Measurements from ENCODE around the gene ZFP91. TPM values are rescaled to one million over a fixed set of nuclear protein-coding genes. Genes with fewer than 3 reads are reported as not detected.

Gene ZFP91
- polyA plus RNA-seq, 2 of the 4 experiments (the other 2 are of a cell fraction) = 48.5 to 66.9 TPM

GRCh38 chr11:58546841-58547240 is 32.0 kb upstream of the ZFP91 start:
- H3K4me1 ChIP-seq = no peaks in the 10 kb centered on the region
- H3K9me3 ChIP-seq = no peaks in the 10 kb centered on the region
- no peak overlapping the region for H3K4me3 ChIP-seq
- no peak for ATAC-seq
- no peak overlapping the region for H3K27ac ChIP-seq
- CTCF ChIA-PET = interaction anchor here (0.9 kb wide), 1 partner anchor 20 kb away, joined by 3 read pairs; no protein-coding TSS in a partner anchor
- FAIRE-seq = no peak
- TF ChIP-seq EP300 (IDR thresholded peaks at IDR 0.05) (no peak), ZFP36 (IDR thresholded peaks at IDR 0.05; ENCODE audit: borderline replicate concordance, partially characterized antibody) (no peak), RARB (CRISPR knock-in tag; IDR thresholded peaks at IDR 0.05) (no peak), CEBPB (IDR thresholded peaks at IDR 0.05) (no peak), POLR2AphosphoS2 (conservative IDR thresholded peaks at IDR 0.05; ENCODE audit: low read length) (no peak)
- H3K4me2 ChIP-seq = no peak overlapping the region
- WGBS (ENCODE audit: missing lambda C conversion rate) = 9% methylated on average over 1 of the region's 1 CpG
- POLR2A ChIA-PET = no interaction called here
- DNase-seq (ENCODE audit: low read depth in 1 of 2, low spot score in 1 of 2) = no peak

GRCh38 chr11:58549644-58550043 is 29.2 kb upstream of the ZFP91 start:
- no peak for FAIRE-seq
- POLR2A ChIA-PET = no interaction called here

GRCh38 chr11:58560842-58561241 is 18.0 kb upstream of the ZFP91 start:
- DNase-seq (ENCODE audit: low read depth in 1 of 2, low spot score in 1 of 2) (no peak), FAIRE-seq (no peak), ATAC-seq (no peak)
- H3K4me3 ChIP-seq = no peak overlapping the region
- TF ChIP-seq GATA3 (IDR thresholded peaks at IDR 0.05; ENCODE audit: borderline replicate concordance) (no peak), MAZ (IDR thresholded peaks at IDR 0.05; ENCODE audit: borderline replicate concordance, low read depth, low read length) (no peak), NFE2L2 (conservative IDR thresholded peaks at IDR 0.05; ENCODE audit: low read length) (no peak), CHD4 (IDR thresholded peaks at IDR 0.05; ENCODE audit: borderline replicate concordance) (no peak), CBX8 (IDR thresholded peaks at IDR 0.05) (no peak), HMGXB4 (CRISPR knock-in tag; IDR thresholded peaks at IDR 0.05; ENCODE audit: borderline replicate concordance) (no peak), JUN (IDR thresholded peaks at IDR 0.05) (no peak), HOXB13 (CRISPR knock-in tag; IDR thresholded peaks at IDR 0.05; ENCODE audit: low read depth) (no peak), CBX2 (IDR thresholded peaks at IDR 0.05; ENCODE audit: borderline replicate concordance, low read depth) (no peak), E2F6 (IDR thresholded peaks at IDR 0.05; ENCODE audit: borderline replicate concordance, low read depth) (no peak)
- H3K9me3 ChIP-seq = no peaks in the 10 kb centered on the region
- H3K4me1 ChIP-seq = peaks cover 26% of the 10 kb centered on the region
- CTCF ChIA-PET = interaction anchor here (0.9 to 1.7 kb wide), 2 partner anchors 37 to 686 kb away, joined by 3 to 6 read pairs; no protein-coding TSS in a partner anchor
- whole genome bisulfite sequencing (ENCODE audit: missing lambda C conversion rate) = 23% methylated on average over 2 of the region's 2 CpGs
- peak overlapping the region; percentile 76 for H3K4me2 ChIP-seq
- H3K27ac ChIP-seq = peak overlapping the region; percentile 63 to 66; a peak in 4 of 6 replicates
- POLR2A ChIA-PET = no interaction called here

More at GRCh38 chr11:58549644-58550043, 29.2 kb upstream of the ZFP91 start:
- WGBS (ENCODE audit: missing lambda C conversion rate) = 82% methylated on average over 7 of the region's 7 CpGs
- no peak overlapping the region for H3K4me3 ChIP-seq
- ATAC-seq (no peak), DNase-seq (ENCODE audit: low read depth in 1 of 2, low spot score in 1 of 2) (no peak)
- H3K9me3 ChIP-seq = no peaks in the 10 kb centered on the region
- H3K27ac ChIP-seq = no peak overlapping the region
- TF ChIP-seq EP300 (IDR thresholded peaks at IDR 0.05) (no peak), CEBPB (IDR thresholded peaks at IDR 0.05) (no peak)
- CTCF ChIA-PET = no interaction called here
- H3K4me1 ChIP-seq = no peaks in the 10 kb centered on the region
- H3K4me2 ChIP-seq = no peak overlapping the region

GRCh38 chr11:58561394-58562098 is 17.3 kb upstream of the ZFP91 start:
- Histone ChIP-seq H3K9me3 (no peaks in the 10 kb centered on the region), H3K4me3 (no peak overlapping the region), H3K27ac (peak overlapping the region; percentile 63 to 76), H3K4me1 (peaks cover 26% of the 10 kb centered on the region), H3K4me2 (peak overlapping the region; percentile 76)
- ChIA-PET CTCF (interaction anchor here (1.7 kb wide), 1 partner anchor 37 kb away, joined by 6 read pairs; no protein-coding TSS in a partner anchor), POLR2A (interaction anchor here (0.5 kb wide), 1 partner anchor 1107 kb away, joined by 3 read pairs; no protein-coding TSS in a partner anchor)
- ATAC-seq = peak; percentile 66 to 68
- FAIRE-seq = no peak
- 34% methylated on average over 2 of the region's 2 CpGs for WGBS (ENCODE audit: missing lambda C conversion rate)
- peak in 1 of 2 experiments; percentile 40 for DNase-seq (ENCODE audit: low read depth in 1 of 2, low spot score in 1 of 2)
- TF ChIP-seq TP53 (CRISPR knock-in tag; IDR thresholded peaks at IDR 0.05) (no peak), USF2 (IDR thresholded peaks at IDR 0.05) (no peak), CHD4 (IDR thresholded peaks at IDR 0.05; ENCODE audit: borderline replicate concordance) (no peak), RFX5 (IDR thresholded peaks at IDR 0.05) (no peak), CHD2 (IDR thresholded peaks at IDR 0.05; ENCODE audit: low read length, partially characterized antibody) (no peak), ZFP36 (IDR thresholded peaks at IDR 0.05; ENCODE audit: borderline replicate concordance, partially characterized antibody) (no peak), EP300 (IDR thresholded peaks at IDR 0.05) (no peak), KDM5A (IDR thresholded peaks at IDR 0.05) (no peak), HMGXB4 (CRISPR knock-in tag; IDR thresholded peaks at IDR 0.05; ENCODE audit: borderline replicate concordance) (no peak), ESRRA (IDR thresholded peaks at IDR 0.05; ENCODE audit: borderline replicate concordance, low read length) (no peak), E2F6 (IDR thresholded peaks at IDR 0.05; ENCODE audit: borderline replicate concordance, low read depth) (no peak), RCOR1 (IDR thresholded peaks at IDR 0.05; ENCODE audit: low read depth, low read length) (no peak), POLR2AphosphoS2 (conservative IDR thresholded peaks at IDR 0.05; ENCODE audit: low read length) (no peak), FOSB (CRISPR knock-in tag; IDR thresholded peaks at IDR 0.05) (no peak)
